HepG2 (cell line): ENCODE results near the gene CD81. TPM values are rescaled to one million over a fixed set of nuclear protein-coding genes. Genes with fewer than 3 reads are reported as not detected.

Source experiments
- ATAC-seq: fragments of 200-7000 bp; cut with Tn5 transposase; 3 replicates; pipeline ENCODE4 v1.9.1; 2020; ENCODE audit warnings: mild to moderate bottlenecking, moderate library complexity
- BruUV-seq: library from RNA; stranded (reverse); fragments of 400-500 nt; replicated peaks from 2 replicates; lab custom pipeline; 2021; lab: Mats Ljungman, UMichigan
- CTCF ChIA-PET: fragments of 300-600 bp; formaldehyde crosslinking; extraction: SDS; loops from one replicate; lab custom pipeline; 2021; ENCODE audit warnings: low total read pairs, inconsistent platforms, low intra/inter-chr PET ratio; lab: Yijun Ruan, JAX
- POLR2A ChIA-PET: fragments of 350-600 bp; sonication (Branson Sonifier 250); formaldehyde crosslinking; loops from one replicate; lab custom pipeline; 2020; ENCODE audit warnings: antibody characterized with exemption, inconsistent platforms; lab: Yijun Ruan, JAX
- DNase-seq: peaks from one replicate; pipeline ENCODE4 v3.0.0-alpha.2; 2015; ENCODE audit warnings: low spot score
- FAIRE-seq: peaks from 3 replicates; lab custom pipeline; 2011; peaks lifted over from hg19 to GRCh38; lab: Jason Lieb, UNC
- H2AFZ ChIP-seq: one replicate; pipeline ENCODE4 v1.6.1; 2011; ENCODE audit warnings: low read length, inconsistent platforms
- H3K27ac ChIP-seq: fragments of 300-600 bp; 3 replicates; pipeline ENCODE4 v1.8.0; 2011; ENCODE audit warnings: mixed run types, mild to moderate bottlenecking, mixed read lengths, low read length, inconsistent platforms; ENCODE audit not compliant: insufficient read depth; ENCODE audit errors: extremely low read length
- H3K27me3 ChIP-seq, 2 experiments: fragments of 200-600 bp in 1 of 2; 2 replicates in 1 of 2; 3 replicates in 1 of 2; pipeline versions ENCODE4 v1.6.0 to v1.8.0; 2011; ENCODE audit warnings: low read length in 2 of 2, mild to moderate bottlenecking in 2 of 2, moderate library complexity in 2 of 2, inconsistent platforms in 1 of 2; ENCODE audit not compliant: insufficient read depth in 2 of 2, control insufficient read depth in 1 of 2
- H3K36me3 ChIP-seq, 2 experiments: fragments of 200-600 bp in 1 of 2; replicated peaks in 1 of 2; 2 replicates in 1 of 2; 3 replicates in 1 of 2; pipeline versions ENCODE4 v1.5.1 to v1.8.0; 2011; ENCODE audit warnings: low read length in 2 of 2, inconsistent platforms in 1 of 2; ENCODE audit not compliant: insufficient read depth in 2 of 2, control insufficient read depth in 1 of 2
- H3K4me1 ChIP-seq: 2 replicates; pipeline ENCODE4 v1.5.1; 2012; ENCODE audit warnings: low read length, inconsistent platforms; ENCODE audit not compliant: insufficient read depth
- H3K4me2 ChIP-seq: 2 replicates; pipeline ENCODE4 v1.6.0; 2011; ENCODE audit warnings: low read depth, low read length, inconsistent platforms
- H3K4me3 ChIP-seq, 3 experiments: fragments of 200-600 bp in 1 of 3; sonication (generic), shearing (Covaris generic) in 1 of 3; replicated peaks in 1 of 3; 2 replicates each; pipeline ENCODE4 v1.5.1; 2011 to 2016; ENCODE audit warnings: low read length in 3 of 3, inconsistent platforms in 2 of 3, low read depth in 2 of 3, mild to moderate bottlenecking in 2 of 3, control low read depth in 1 of 3, mixed read lengths in 1 of 3; ENCODE audit not compliant: insufficient read depth in 1 of 3
- H3K79me2 ChIP-seq: one replicate; pipeline ENCODE4 v1.6.1; 2011; ENCODE audit warnings: low read length, inconsistent platforms; ENCODE audit not compliant: insufficient read depth
- H3K9ac ChIP-seq: 2 replicates; pipeline ENCODE4 v1.6.0; 2011; ENCODE audit warnings: mild to moderate bottlenecking, low read depth, low read length, inconsistent platforms; ENCODE audit not compliant: insufficient read depth
- H3K9me3 ChIP-seq: 2 replicates; pipeline ENCODE4 v1.5.1; 2012; ENCODE audit warnings: mild to moderate bottlenecking, low read length
- H4K20me1 ChIP-seq: 2 replicates; pipeline ENCODE4 v1.6.0; 2011; ENCODE audit warnings: inconsistent platforms, mild to moderate bottlenecking, low read length, moderate library complexity; ENCODE audit not compliant: insufficient read depth
- AGO2 ChIP-seq: fragments of 200-400 bp; formaldehyde crosslinking; optimal IDR thresholded peaks from 2 replicates; pipeline ENCODE3; 2017; ENCODE audit warnings: mild to moderate bottlenecking, low read depth, low read length, moderate library complexity
- ARNT2 ChIP-seq: sonication (generic); formaldehyde crosslinking; IDR thresholded peaks from 2 replicates; pipeline ENCODE4 v1.8.0; 2022; ENCODE audit warnings: mild to moderate bottlenecking, low read depth, missing genetic modification reagents, moderate library complexity
- MIER2 ChIP-seq: IDR thresholded peaks from 2 replicates; pipeline ENCODE4 v1.6.1; 2016; ENCODE audit warnings: missing biosample characterization, missing genetic modification reagents
- RBFOX2 ChIP-seq: fragments of 200-400 bp; formaldehyde crosslinking; IDR thresholded peaks from 2 replicates; pipeline ENCODE4 v1.6.1; 2017; ENCODE audit warnings: low read depth, mild to moderate bottlenecking, low read length
- THAP7 ChIP-seq: sonication (generic); formaldehyde crosslinking; IDR thresholded peaks from 2 replicates; pipeline ENCODE4 v1.8.1; 2023; ENCODE audit warnings: mild to moderate bottlenecking, missing genetic modification reagents
- ZBTB39 ChIP-seq: sonication (generic); formaldehyde crosslinking; IDR thresholded peaks from 2 replicates; pipeline ENCODE4 v1.5.0; 2020; ENCODE audit warnings: missing genetic modification reagents
- ZFYVE20 ChIP-seq: sonication (generic); formaldehyde crosslinking; IDR thresholded peaks from 2 replicates; pipeline ENCODE4 v1.8.0; 2023; ENCODE audit warnings: low read depth, mild to moderate bottlenecking, moderate library complexity, missing genetic modification reagents, borderline replicate concordance
- ZNF558 ChIP-seq: sonication (generic); formaldehyde crosslinking; IDR thresholded peaks from 2 replicates; pipeline ENCODE4 v1.9.0; 2022; ENCODE audit warnings: mild to moderate bottlenecking, missing genetic modification reagents, borderline replicate concordance
- ZNF800 ChIP-seq: sonication (generic); formaldehyde crosslinking; IDR thresholded peaks from 2 replicates; pipeline ENCODE4 v1.4.0; 2020; ENCODE audit warnings: missing genetic modification reagents
- WGBS: methylation state at CpG from one replicate; pipeline ENCODE4 v1.1.6; 2017; ENCODE audit warnings: low lambda C conversion rate; 5-methylcytosine and 5-hydroxymethylcytosine counted together
- in situ Hi-C: cut with HindIII; loops from 2 replicates; pipeline ENCODE4 v1.10.0; 2017; ENCODE audit warnings: low pct_unique_long_range_greater_than_20kb; ENCODE audit not compliant: extremely low pct_ligation_motif_present
- intact Hi-C: fragments of 100-400 bp; cut with micrococcal nuclease; formaldehyde crosslinking; loops from one replicate; pipeline ENCODE4 v1.10.0; 2022; ENCODE audit not compliant: unreplicated experiment
- polyA plus RNA-seq, 8 experiments: library from polyadenylated mRNA; depleted of rRNA in 3 of 8; stranded (reverse) in 7 of 8; unstranded in 1 of 8; fragments of >200 nt; fragmentation: Illumina TruSeq in 4 of 8; extraction: Trizol in 4 of 8; gene quantifications; 2 replicates each; pipeline versions ENCODE4 v1.2.1 to v1.2.3, GENCODE V29; 2011 to 2016; ENCODE audit warnings: low read depth in 4 of 8, missing spikeins in 1 of 8, mixed read lengths in 1 of 8; ENCODE audit not compliant: insufficient read depth in 1 of 8
- total RNA-seq, 5 experiments: library from RNA; depleted of rRNA; stranded (reverse); fragments of >200 nt; fragmentation: Illumina TruSeq; extraction: Trizol; gene quantifications; 2 replicates each; pipeline ENCODE4 v1.2.3, GENCODE V29; 2016; ENCODE audit warnings: low read depth in 1 of 5

The CD81 gene
- total and polyA plus RNA-seq, 2 of the 13 experiments (the other 11 are each of a cell fraction or from before 2014, with no cell fraction given) = not detected

GRCh38 chr11:2402890-2403645 is 26.0 kb downstream of the CD81 start:
- no peak overlapping the region for H3K9ac ChIP-seq
- no peak for ATAC-seq
- H3K4me2 ChIP-seq = no peak overlapping the region
- no peaks in the 10 kb centered on the region; a peak in 1 of 5 replicates for H3K27me3 ChIP-seq
- TF ChIP-seq AGO2 (peak; percentile 62), ZFYVE20 (no peak), ARNT2 (CRISPR knock-in tag) (no peak), ZNF558 (no peak), THAP7 (no peak), RBFOX2 (peak; percentile 61), ZBTB39 (CRISPR knock-in tag) (no peak), MIER2 (CRISPR knock-in tag) (no peak), ZNF800 (no peak)
- TF ChIP-seq, all 625 proteins: peak for 2
- Histone ChIP-seq H3K4me3 (no peak overlapping the region), H3K27ac (no peak overlapping the region), H2AFZ (no peak overlapping the region), H3K4me1 (peaks cover 31% of the 10 kb centered on the region), H4K20me1 (no peaks in the 10 kb centered on the region), H3K36me3 (peaks cover 6 to 7% of the 10 kb centered on the region in 2 experiments; a peak in 2 of 5 replicates), H3K9me3 (no peaks in the 10 kb centered on the region), H3K79me2 (peaks cover 14% of the 10 kb centered on the region)
- 97% methylated on average over 9 of the region's 31 CpGs for WGBS
- DNase-seq (no peak), FAIRE-seq (no peak)
- no TSS peak for BruUV-seq
- in situ Hi-C loops = no loop called here
- intact Hi-C loops = loop anchor here (5.0 kb wide), 1 partner anchor 191 kb away; no protein-coding TSS in a partner anchor
- ChIA-PET CTCF (no interaction called here), POLR2A (no interaction called here)
